Activated CD8-positive, alpha-beta memory T cell treated with anti-CD3 and anti-CD28 coated beads for 48 hours (primary cell): ENCODE measurements around the gene ENAH.
"Not testable (repeated sequence)": the region's sequence is repeated elsewhere in the genome, so short reads cannot be mapped to it uniquely, and the experiment has no call there.

Experiments
- DNase-seq, 3 experiments: peaks; one replicate each; pipeline ENCODE4 v3.0.0-alpha.2; 2020; ENCODE audit warnings: low read depth in 2 of 3, low spot score in 2 of 3

Gene ENAH

GRCh38 chr1:225474986-225475820 lies 177.7 kb downstream of the ENAH start:
- peak; percentile 61 to 83 (median 72) for DNase-seq

GRCh38 chr1:225474439-225474985 lies 178.4 kb downstream of the ENAH start:
- DNase-seq = no peak

- not testable (repeated sequence) for DNase-seq
These were observed 179.1 kb downstream of the ENAH start for GRCh38 chr1:225473676-225474438.

GRCh38 chr1:225473266-225473665 lies 179.7 kb downstream of the ENAH start:
- not testable (repeated sequence) for DNase-seq

GRCh38 chr1:225471453-225472301 lies 181.2 kb downstream of the ENAH start:
- DNase-seq = no peak

GRCh38 chr1:225471109-225471452 lies 181.8 kb downstream of the ENAH start:
- no peak for DNase-seq

GRCh38 chr1:225470211-225471108 lies 182.5 kb downstream of the ENAH start:
- DNase-seq = no peak

- DNase-seq = no peak
These were observed 183.9 kb downstream of the ENAH start for GRCh38 chr1:225469051-225469450.

GRCh38 chr1:225468270-225469020 lies 184.5 kb downstream of the ENAH start:
- no peak for DNase-seq

GRCh38 chr1:225467193-225468020 lies 185.5 kb downstream of the ENAH start:
- DNase-seq = peak in 2 of 3 experiments; percentile 63 to 65

- no peak for DNase-seq
These were observed 186.1 kb downstream of the ENAH start for GRCh38 chr1:225466848-225467192.

- DNase-seq = no peak
These were observed 187.0 kb downstream of the ENAH start for GRCh38 chr1:225465793-225466517.

GRCh38 chr1:225464851-225465792 lies 187.8 kb downstream of the ENAH start:
- no peak for DNase-seq

GRCh38 chr1:225462714-225463574 lies 190.0 kb downstream of the ENAH start:
- no peak for DNase-seq

- DNase-seq = no peak
These were observed 190.6 kb downstream of the ENAH start for GRCh38 chr1:225462429-225462713.
